ENCODE results near the gene BCHE. TPM values are rescaled to one million over a fixed set of nuclear protein-coding genes. Genes with fewer than 3 reads are reported as not detected.

The BCHE gene
- total RNA-seq, 1 donor from 2014 or later, result 1.9 TPM

DNA sequence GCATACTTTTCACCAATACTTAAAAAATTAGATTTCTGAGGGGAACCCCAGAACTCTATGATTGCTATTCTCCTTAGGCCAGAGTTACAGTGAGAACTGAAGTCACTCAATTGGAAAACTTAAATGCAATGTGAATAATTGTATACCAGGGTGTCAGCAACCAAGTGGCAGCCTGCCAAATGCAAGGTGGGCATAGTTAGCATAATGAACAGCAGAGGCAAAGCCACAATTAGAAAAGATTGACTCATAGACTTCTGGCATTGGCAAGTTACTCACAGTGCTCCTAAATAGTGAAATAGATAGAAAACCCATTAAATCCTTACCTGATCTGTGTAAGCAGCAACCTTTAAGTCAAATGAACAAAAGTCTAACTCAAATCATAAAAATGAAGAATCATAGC lies 94.9 kb downstream of the BCHE start:
- Mint-ChIP-seq H3K9me3 (ENCODE audit: low read depth) (peaks cover 9% of the 10 kb centered on the region), H3K36me3 (ENCODE audit: low read depth) (no peaks in the 10 kb centered on the region), H3K27me3 (ENCODE audit: low read depth) (no peaks in the 10 kb centered on the region), H3K4me3 (ENCODE audit: unreplicated experiment) (no peak overlapping the region), H3K4me1 (ENCODE audit: low read depth) (no peaks in the 10 kb centered on the region), H3K27ac (ENCODE audit: unreplicated experiment) (no peak overlapping the region)
- TF ChIP-seq, protein P1, sequence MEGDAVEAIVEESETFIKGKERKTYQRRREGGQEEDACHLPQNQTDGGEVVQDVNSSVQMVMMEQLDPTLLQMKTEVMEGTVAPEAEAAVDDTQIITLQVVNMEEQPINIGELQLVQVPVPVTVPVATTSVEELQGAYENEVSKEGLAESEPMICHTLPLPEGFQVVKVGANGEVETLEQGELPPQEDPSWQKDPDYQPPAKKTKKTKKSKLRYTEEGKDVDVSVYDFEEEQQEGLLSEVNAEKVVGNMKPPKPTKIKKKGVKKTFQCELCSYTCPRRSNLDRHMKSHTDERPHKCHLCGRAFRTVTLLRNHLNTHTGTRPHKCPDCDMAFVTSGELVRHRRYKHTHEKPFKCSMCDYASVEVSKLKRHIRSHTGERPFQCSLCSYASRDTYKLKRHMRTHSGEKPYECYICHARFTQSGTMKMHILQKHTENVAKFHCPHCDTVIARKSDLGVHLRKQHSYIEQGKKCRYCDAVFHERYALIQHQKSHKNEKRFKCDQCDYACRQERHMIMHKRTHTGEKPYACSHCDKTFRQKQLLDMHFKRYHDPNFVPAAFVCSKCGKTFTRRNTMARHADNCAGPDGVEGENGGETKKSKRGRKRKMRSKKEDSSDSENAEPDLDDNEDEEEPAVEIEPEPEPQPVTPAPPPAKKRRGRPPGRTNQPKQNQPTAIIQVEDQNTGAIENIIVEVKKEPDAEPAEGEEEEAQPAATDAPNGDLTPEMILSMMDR (IDR thresholded peaks at IDR 0.05), result no peak
- no peak for DNase-seq (ENCODE audit: low spot score)

DNA sequence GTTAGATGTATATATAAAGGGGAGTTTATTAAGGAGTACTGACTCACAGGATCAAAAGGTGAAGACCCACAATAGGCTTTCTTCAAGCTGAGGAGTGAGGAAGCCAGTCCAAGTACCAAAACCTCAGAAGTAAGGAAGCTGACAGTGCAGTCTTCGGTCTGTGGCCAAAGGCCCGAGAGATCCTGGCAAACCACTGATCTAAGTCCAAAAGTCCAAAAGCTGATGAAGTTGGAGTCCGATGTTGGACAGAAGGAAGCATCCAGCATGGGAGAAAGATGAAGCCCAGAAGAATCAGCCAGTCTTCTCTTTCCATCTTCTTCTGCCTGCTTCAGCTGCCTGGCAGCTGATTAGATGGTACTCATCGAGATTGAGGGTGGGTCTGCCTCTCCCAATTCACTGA lies 107.5 kb downstream of the BCHE start:
- Mint-ChIP-seq H3K27me3 (ENCODE audit: low read depth) (no peaks in the 10 kb centered on the region), H3K4me3 (ENCODE audit: unreplicated experiment) (no peak overlapping the region), H3K36me3 (ENCODE audit: low read depth) (no peaks in the 10 kb centered on the region), H3K27ac (ENCODE audit: unreplicated experiment) (no peak overlapping the region), H3K9me3 (ENCODE audit: low read depth) (peaks cover 5% of the 10 kb centered on the region), H3K4me1 (ENCODE audit: low read depth) (no peaks in the 10 kb centered on the region)
- TF ChIP-seq, protein P1 (IDR thresholded peaks at IDR 0.05), result no peak
- no peak for DNase-seq (ENCODE audit: low spot score)

DNA sequence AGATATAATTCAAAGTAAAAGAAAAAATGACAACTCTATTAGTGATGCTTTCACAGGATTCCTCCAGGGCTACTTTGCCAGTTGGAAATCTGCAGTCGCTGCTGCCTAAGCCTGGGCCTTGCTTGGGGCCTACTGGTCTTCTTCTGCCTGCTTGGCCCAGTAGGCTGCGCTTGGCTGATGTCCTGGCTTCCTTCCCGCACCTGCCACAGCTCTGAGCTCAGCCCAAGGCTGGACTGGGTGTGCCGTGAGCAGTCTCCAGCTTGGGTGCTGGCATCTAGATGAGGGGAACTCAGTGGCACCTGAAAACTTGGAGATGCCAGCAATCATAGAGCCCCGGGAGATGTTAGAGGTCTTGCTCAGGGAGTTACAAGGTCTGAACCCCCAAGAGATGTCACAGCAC lies 108.3 kb downstream of the BCHE start:
- no peak overlapping the region for H3K27ac Mint-ChIP-seq (ENCODE audit: unreplicated experiment)
- H3K9me3 Mint-ChIP-seq (ENCODE audit: low read depth), result peaks cover 2% of the 10 kb centered on the region
- H3K4me3 Mint-ChIP-seq (ENCODE audit: unreplicated experiment), result no peak overlapping the region
- no peaks in the 10 kb centered on the region for H3K4me1 Mint-ChIP-seq (ENCODE audit: low read depth)
- no peak for DNase-seq (ENCODE audit: low spot score)
- H3K36me3 Mint-ChIP-seq (ENCODE audit: low read depth), result no peaks in the 10 kb centered on the region
- TF ChIP-seq, protein P1 (IDR thresholded peaks at IDR 0.05), result no peak
- H3K27me3 Mint-ChIP-seq (ENCODE audit: low read depth), result no peaks in the 10 kb centered on the region

DNA sequence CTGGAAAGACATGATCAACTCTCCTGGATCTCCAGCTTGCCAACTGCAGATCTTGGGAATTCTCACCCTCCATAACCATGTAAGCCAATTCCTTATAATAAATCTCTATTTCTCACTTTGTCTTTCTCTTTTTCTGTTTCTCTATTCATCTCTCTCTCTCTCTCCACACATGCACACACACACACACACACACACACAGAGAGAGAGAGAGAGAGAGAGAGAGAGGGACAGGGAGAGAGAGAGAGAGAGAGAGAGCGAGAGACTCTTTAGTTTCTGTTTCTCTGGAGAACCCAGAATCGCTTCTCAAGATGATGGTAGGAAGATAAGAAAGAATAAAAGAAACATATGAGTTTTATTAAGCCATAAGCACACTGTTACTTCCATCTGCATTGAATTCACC lies 111.9 kb downstream of the BCHE start:
- Mint-ChIP-seq H3K27me3 (ENCODE audit: low read depth) (no peaks in the 10 kb centered on the region), H3K9me3 (ENCODE audit: low read depth) (no peaks in the 10 kb centered on the region), H3K27ac (ENCODE audit: unreplicated experiment) (no peak overlapping the region), H3K4me3 (ENCODE audit: unreplicated experiment) (no peak overlapping the region), H3K36me3 (ENCODE audit: low read depth) (no peaks in the 10 kb centered on the region), H3K4me1 (ENCODE audit: low read depth) (no peaks in the 10 kb centered on the region)
- TF ChIP-seq, protein P1 (IDR thresholded peaks at IDR 0.05), result no peak
- DNase-seq (ENCODE audit: low spot score), result no peak
